ENCODE results near the gene HCCS.
A peak's percentile ranks its signal among the peaks of the same experiment; 100 is the strongest.
"Not testable (repeated sequence)": the region's sequence is repeated elsewhere in the genome, so short reads cannot be mapped to it uniquely, and the experiment has no call there.

Gene HCCS

DNA sequence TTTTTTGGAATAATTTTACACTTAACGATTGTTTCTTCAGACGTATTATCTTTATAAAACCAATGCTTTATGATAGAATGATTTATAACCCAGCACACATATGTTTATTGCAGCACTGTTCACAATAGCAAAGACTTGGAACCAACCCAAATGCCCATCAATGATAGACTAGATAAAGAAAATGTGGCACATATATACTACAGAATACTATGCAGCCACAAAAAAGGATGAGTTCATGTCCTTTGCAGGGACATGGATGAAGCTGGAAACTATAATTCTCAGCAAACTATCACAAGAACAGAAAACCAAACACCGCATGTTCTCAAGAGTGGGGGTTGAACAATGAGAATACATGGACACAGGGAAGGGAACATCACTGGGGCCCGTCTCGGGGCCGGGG, 12.0 kb downstream of the HCCS start:
- not testable (repeated sequence) for DNase-seq (ENCODE audit: low spot score)

DNA sequence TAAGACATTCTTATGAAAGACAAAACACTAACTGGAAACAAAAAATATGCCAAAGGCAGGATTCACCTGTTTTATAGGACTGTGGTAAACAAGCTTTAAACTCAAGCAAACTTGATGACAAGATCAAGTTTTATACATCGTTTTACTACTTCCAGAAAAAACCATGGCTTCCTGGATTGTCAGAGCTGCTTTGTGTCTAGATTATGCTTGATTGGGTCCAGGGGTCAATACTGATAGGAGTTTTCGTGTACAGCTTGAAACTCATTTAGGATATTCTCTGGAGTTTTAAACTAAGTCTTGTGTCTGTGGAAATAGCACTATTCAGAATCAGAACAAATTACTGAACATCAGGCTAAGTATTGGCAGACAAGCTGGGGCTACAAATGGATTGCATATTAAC, 13.0 kb downstream of the HCCS start:
- DNase-seq (ENCODE audit: low spot score): no peak

DNA sequence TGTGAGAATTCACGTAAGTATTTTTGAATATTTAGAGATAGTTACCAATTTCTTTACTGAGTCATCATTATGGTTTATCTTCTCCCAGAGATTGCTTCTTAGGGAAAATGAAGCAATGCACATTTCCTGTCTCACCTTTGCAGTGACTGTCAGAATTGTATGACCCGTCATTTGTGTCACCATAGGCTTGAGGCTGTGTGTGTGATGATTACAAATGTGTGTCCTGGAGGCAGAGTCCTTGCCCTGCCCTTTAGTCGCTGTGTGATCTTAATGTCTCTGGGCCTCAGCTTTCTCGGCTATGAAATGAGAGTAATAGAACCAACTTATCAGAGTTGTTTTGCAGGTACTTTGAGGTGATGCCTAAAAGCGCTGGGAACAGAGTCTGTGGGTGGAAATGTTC, 13.9 kb downstream of the HCCS start:
- peak; percentile 2 for DNase-seq (ENCODE audit: low spot score)

DNA sequence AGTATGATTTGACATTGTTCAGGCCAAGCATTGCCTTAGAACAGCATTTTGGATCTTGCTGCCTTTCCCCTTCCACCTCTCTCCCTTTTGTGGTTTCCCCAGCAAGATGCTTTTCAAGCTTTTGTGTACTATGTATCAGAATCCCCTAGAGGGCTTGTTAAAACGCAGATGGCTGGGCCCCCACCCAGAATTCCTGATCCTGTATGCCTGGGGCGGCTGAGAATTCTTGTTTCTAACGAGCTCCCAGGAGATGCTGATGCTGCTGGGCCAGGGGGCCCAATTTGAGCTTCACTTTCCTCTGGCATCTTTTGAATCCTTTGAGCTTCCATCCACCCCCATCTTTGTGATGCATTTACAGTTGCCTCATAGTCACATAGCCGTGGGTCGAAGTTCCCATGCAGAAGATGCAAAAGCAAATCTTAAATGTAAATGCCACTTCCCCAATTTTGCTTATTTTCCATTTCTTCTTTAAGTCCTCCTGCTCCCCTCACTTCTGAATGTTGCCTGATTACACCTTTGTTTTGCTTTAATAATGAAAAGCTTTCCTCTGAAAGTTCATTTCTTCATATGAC, 18.5 kb downstream of the HCCS start:
- DNase-seq (ENCODE audit: low spot score): no peak

DNA sequence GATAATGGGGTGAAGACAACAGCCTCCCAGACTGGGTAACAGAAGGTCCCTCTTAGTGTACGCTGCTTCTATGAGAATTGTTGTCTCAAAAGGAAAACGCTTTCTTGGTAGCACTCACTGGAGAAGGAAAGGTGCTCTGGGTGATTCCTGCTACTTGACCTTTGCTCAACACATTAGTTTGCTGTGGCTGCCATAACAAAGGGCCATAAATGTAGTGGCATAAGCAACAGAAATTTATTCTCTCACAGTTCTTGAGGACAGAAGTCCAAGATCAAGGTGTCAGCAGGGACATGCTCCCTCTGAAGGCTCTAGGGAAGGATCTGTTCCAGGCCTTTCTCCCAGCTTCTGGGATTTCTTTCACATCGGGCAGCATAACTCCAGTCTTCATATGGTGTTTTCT, 19.0 kb downstream of the HCCS start:
- no peak for DNase-seq (ENCODE audit: low spot score)

DNA sequence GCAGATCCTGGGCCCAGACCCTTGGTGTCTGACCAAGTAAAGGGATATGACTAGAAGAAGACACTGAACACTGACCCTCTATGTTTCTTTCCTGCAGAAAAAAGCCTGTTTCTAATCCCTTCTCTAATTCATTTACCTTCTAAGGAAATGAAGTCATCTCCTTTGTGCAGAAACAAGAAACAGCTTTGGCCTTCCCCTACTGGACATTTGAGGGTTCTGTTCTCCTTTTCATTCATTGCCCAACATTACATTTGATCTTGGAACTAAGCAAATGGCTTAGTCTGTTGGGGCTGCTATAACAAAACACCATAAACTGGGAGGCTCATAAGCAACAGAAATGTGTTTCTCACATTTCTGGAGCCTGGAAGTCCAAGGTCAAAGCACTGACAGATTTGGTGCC, 20.0 kb downstream of the HCCS start:
- DNase-seq (ENCODE audit: low spot score): no peak

DNA sequence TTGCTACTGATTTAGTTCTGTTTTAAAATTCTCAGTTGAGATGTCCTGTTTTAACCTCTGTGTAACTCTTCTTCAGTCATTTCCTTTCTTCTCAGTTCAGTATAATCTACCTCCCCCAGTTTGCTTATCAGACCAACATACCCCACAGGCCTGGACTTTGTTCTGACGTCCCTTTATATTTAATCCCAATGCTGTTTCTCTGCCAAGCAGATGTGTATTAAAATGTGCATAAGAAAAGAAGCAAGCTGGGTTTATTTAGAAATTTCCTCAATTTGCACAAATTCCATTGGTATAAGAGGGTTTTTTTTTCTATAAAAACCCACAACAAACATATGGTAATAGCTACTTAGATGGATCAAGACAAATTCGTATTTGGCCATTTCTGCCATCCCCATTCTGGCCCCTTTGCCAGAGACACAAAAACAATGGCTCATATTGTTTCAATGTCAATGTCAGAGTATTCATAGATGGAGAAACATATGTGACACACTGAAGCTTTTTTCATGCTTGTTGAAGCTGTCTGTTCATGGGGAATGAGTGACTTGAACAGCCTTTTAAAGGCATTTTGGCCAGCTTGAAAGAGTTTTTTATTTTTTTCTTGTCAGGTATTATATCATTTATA, 24.5 kb downstream of the HCCS start:
- DNase-seq (ENCODE audit: low spot score): no peak

DNA sequence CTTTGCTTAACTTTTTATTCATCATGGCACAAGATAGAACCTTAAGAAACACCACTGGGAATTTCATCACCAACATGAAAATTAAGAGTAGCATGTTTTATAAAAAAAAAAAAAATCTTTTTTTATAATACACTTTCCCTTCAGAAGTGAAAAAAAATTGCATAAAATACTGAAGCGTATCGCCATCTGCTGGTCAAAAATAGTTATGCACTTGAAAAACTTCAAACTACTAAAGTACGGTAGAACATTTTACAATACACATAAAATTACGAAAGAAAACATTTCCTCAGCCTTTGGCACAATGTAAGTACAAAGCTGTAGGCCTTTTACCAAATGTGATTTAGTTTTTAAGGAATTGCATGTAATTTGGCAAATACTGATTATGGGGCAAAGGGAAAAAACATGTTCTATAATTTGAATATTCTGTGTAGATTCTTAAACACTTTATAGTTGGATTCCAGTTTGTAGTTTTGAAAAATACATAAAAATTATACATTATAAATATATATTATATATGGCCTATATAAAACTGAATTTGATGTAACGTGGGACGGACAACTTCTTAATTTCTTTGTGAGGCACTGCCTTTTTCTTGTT, 26.5 kb downstream of the HCCS start:
- peak; percentile 29 for DNase-seq (ENCODE audit: low spot score)

DNA sequence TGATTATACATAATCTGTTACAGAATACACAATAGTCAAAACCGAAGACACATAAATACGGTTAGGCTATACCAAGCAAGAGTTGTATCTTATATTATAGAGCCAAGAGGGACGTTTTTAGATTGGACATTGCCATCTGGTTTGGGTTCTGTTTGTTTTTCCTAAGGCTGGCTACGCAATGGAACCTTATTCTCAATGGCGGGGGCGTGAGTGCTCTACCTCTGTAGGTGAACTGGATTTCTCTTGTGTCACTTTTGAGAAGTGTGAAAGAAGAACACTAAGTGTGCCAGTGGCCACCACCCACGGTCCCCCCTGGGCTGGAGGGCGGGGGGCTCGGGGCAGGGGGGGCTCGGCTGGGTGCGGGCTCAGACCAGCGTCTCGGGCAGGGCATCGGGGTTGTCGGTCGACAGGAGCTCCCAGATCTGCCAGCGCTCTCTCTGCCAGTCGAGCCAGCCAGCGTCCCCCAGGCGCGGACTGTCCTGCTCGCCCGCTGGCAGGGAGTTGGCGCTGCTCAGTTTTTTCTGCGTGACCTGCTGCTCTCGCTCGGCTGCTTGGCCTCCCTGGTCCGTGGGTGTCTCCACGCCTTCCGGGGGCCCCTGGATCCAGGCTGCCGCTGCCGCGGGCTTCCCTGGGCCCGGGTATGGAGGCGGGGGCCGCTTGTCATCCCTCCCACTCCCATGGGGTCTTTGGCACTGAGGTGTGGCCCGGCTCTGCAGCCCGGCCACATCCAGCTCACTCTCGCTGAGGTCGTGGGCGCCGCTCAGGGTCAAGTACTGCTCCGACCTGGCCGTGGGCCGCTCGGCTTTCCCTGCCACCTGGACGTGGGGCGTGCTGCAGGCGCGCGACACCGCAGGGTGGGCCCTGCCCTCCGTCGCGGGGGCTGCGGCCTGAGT, 27.6 kb downstream of the HCCS start:
- DNase-seq (ENCODE audit: low spot score): no peak

DNA sequence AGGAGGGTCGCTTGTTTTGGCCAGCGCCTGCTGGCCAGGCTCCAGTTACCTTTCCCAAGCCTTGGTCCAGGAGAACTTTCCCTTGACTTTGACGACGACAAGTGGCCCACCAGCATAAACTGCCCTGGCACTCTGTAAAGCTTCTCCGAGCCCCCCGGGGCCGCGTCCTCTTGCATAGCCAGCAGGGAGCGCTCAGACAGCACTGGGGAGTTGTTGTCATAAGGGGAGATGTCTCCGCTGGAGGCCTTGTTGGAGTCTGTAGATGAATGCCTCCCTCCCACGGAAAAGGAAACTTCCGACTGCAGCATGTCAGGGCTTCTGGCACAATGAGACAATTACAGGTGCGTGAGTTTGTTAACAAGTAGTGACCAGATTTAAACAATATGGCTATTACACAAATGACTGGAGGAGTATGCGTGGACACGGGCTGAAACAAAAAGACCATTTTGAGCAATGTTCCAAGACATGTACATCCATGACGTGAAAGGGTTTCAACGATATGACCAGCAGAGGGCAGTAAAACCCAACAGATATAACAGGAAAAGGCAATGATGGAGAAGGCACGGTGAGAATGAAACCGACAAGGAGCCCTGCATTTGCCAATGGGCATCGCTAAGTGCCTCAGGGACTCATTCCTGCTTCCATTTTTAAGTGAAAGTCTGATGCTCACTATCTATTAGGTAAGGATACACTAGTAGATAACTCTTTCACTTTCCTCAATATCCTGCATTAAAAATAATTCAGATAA, 33.0 kb downstream of the HCCS start:
- peak; percentile 79 for DNase-seq (ENCODE audit: low spot score)

DNA sequence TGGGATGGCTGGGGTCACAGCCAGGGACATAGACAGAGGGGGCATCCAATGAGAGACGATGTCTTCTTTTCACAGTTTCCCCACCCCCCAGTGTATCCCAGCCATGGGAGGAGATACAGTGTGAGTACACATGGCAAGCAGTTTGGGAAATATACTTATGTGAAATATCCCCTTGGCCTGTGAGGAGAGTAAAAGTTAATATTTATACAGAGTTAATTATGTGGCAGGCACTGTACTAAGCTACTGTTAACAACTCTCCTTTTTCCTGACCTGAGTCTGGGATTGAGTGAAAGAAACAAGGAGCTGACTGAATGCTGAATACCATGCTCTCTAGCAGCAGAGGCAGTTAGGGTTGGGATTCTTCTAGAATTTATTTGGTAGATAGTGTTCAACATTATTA, 35.3 kb downstream of the HCCS start:
- peak; percentile 4 for DNase-seq (ENCODE audit: low spot score)

DNA sequence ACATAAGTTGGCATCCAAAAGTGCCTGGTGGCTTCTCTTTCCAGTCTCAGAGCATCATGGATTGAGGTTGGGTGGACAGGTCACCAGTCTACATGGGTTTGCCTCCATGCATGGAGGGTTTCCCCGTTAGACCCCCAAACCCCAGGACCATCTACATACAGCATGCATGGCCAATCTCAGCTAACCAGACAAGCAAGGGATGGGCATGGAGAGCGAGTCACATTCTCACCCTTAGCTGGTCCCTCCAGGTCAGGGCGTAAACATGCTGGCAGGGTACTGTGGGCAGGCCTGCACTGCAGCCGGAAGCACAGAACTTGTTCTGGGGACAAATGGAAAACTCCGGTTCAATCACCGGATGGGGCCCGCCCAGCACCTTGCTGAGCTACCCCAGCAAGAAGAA, 37.3 kb downstream of the HCCS start:
- DNase-seq (ENCODE audit: low spot score): no peak

DNA sequence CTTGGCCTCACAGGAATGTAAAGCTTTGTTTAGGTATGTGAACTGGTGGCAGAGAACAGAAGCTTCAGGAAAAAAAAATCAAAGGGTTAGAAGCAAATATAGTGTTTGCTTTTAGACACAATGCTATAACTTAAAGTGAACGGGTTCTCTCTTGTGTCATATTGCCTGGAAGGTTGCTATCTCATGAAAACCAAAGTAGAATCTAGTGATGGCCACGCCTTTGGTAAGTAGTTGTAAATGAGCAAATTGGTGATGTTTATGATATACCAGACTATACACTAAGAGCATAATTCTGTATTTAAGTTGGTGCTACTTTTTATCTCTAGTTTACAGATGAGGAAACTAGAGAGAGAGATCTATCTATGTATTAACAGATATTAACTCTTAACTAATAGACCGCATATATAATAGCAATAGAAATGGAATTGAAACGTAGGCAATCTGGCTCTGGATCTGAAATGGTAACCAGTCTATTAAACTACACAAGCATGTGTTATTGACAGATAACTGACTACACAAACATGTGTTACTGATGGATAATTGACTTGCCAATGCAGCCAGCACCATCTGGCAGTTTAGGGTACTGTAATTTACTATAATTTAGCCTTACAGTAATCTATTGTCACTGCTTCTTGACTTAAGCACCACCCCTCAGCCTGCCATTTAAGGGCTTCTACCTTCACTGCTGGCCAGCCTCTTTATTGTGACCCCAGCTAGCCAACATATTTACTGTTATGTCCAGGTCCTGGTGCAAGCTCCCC, 40.8 kb downstream of the HCCS start:
- no peak for DNase-seq (ENCODE audit: low spot score)

DNA sequence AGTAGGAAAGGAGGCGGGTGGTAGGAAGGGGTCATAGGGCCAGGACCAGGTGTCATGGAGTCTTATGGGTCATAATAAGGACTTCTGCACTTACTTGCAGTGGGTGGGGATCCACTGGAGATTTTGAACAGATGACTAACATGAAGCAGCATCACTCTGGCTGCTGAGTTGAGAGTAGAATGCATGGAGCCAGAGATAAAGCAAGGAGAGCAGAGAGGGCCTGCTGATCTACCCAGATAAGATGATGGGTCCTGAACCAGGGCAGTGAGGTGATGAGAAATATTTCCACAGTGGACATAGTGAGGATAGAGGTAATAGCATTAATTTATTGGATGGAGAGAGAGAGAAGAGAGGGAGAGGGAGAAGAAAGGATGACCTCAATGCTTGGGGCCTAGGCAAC, 48.0 kb downstream of the HCCS start:
- DNase-seq (ENCODE audit: low spot score): no peak

DNA sequence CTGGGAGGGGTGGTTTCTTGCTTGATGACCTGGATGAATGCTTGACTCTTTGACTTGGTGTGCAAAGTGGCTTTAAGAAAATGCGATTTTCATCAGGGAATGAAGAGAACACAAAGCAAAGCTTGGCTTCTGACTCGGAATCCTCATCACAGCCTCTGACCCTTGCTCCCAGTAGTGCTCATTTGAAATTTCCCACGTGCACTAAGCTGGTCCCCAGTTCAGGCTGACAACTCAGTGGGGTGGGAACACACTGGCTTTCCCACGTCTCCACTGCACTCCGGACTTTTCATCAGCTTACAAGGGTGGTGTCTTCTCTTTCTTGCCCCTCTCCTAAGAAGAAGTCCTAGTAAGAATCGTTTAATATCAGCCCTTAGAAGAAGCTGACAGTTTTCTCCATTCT, 53.3 kb downstream of the HCCS start:
- DNase-seq (ENCODE audit: low spot score): no peak

DNA sequence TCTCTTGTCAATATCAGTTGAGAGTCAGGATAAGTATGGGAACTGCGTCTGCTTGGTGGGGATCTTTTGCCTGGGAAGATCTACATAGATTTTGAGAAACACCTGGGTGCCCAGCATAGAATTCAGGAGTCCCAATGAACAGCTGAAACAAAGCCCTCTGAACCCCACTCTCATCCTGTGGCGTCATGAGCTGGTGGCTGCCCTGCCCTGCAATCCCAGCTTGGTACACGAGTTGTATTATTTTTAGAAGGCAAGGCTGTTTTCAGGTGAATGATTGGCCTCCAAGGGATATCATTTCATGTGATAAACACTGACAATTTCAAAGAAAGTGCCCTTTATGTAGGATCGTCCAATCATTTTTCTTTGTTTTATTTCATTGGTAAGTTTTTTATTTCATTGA, 60.8 kb downstream of the HCCS start:
- DNase-seq (ENCODE audit: low spot score): no peak

DNA sequence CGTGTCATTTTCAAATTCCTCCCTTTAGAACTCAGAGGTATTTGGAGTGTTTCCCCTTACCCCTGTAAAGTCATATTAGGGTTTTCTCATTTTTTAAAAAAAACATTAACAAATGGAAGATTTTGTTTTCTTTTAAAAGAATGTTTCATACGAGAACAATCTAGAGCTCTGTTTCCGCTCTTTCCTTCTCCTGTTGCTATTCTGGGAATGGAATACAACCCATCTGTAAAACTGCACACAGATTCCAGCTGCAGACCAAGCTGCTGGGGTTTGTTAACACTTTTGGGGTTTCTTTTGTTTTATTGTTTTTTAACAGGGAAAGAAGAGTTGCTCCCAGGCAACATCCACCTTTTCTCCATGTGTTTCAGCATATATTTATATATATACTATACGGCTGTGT, 61.3 kb downstream of the HCCS start:
- DNase-seq (ENCODE audit: low spot score): no peak

Data from kidney tubule cell (primary cell).